Measurements from ENCODE around the gene LEF1. TPM values are rescaled to one million over a fixed set of nuclear protein-coding genes. Genes with fewer than 3 reads are reported as not detected.

LEF1 gene
- total RNA-seq, 1 experiment from 2014 or later: 22.3 TPM

- POLR2A ChIA-PET: no interaction called here
- BruUV-seq (replicated peaks): no TSS peak
- Mint-ChIP-seq H3K4me3 (ENCODE audit: unreplicated experiment) (no peak overlapping the region), H3K9me3 (ENCODE audit: unreplicated experiment) (no peaks in the 10 kb centered on the region), H3K4me1 (ENCODE audit: low read depth, unreplicated experiment) (peaks cover 7% of the 10 kb centered on the region), H3K27me3 (ENCODE audit: insufficient read depth, unreplicated experiment) (no peaks in the 10 kb centered on the region), H3K36me3 (ENCODE audit: insufficient read depth, unreplicated experiment) (no peaks in the 10 kb centered on the region), H3K27ac (ENCODE audit: unreplicated experiment) (no peak overlapping the region)
- DNase-seq: no peak
- H3K36me3 ChIP-seq (ENCODE audit: control insufficient read depth, insufficient read depth, low read length): no peaks in the 10 kb centered on the region
- H3K4me1 ChIP-seq: peaks cover 17% of the 10 kb centered on the region
- intact Hi-C loops (cut with micrococcal nuclease; ENCODE audit: unreplicated experiment): no loop called here
- no peaks in the 10 kb centered on the region for H3K27me3 ChIP-seq (replicated peaks; ENCODE audit: control insufficient read depth, insufficient read depth, low read length)
- H3K9me3 ChIP-seq: no peaks in the 10 kb centered on the region
- H3K4me3 ChIP-seq (ENCODE audit: low read depth, low read length): no peak overlapping the region
- CTCF ChIA-PET: no interaction called here
- no peak for TF ChIP-seq CTCF (IDR thresholded peaks at IDR 0.05; ENCODE audit: insufficient read depth in 1 of 2, low read depth in 1 of 2, low read length in 1 of 2, severe bottlenecking in 1 of 2, unreplicated experiment in 1 of 2)
Measured at GRCh38 chr4:108049406-108049805, 119.3 kb downstream of the LEF1 start.

GRCh38 chr4:108048997-108049396 lies 119.7 kb downstream of the LEF1 start:
- Mint-ChIP-seq H3K36me3 (ENCODE audit: insufficient read depth, unreplicated experiment) (no peaks in the 10 kb centered on the region), H3K9me3 (ENCODE audit: unreplicated experiment) (no peaks in the 10 kb centered on the region)
- BruUV-seq (replicated peaks): no TSS peak

GRCh38 chr4:108048157-108048556 lies 120.6 kb downstream of the LEF1 start:
- no peaks in the 10 kb centered on the region for H3K9me3 Mint-ChIP-seq (ENCODE audit: unreplicated experiment)
- no peaks in the 10 kb centered on the region for H3K27me3 Mint-ChIP-seq (ENCODE audit: insufficient read depth, unreplicated experiment)
- POLR2A ChIA-PET: no interaction called here
- H3K27ac Mint-ChIP-seq (ENCODE audit: unreplicated experiment): no peak overlapping the region
- no peak overlapping the region for H3K4me3 Mint-ChIP-seq (ENCODE audit: unreplicated experiment)
- no peaks in the 10 kb centered on the region for H3K36me3 Mint-ChIP-seq (ENCODE audit: insufficient read depth, unreplicated experiment)
- CTCF ChIA-PET: no interaction called here
- TF ChIP-seq CTCF (IDR thresholded peaks at IDR 0.05; ENCODE audit: insufficient read depth in 1 of 2, low read depth in 1 of 2, low read length in 1 of 2, severe bottlenecking in 1 of 2, unreplicated experiment in 1 of 2): no peak
- no peaks in the 10 kb centered on the region for H3K36me3 ChIP-seq (ENCODE audit: control insufficient read depth, insufficient read depth, low read length)
- intact Hi-C loops (cut with micrococcal nuclease; ENCODE audit: unreplicated experiment): no loop called here
- H3K27me3 ChIP-seq (replicated peaks; ENCODE audit: control insufficient read depth, insufficient read depth, low read length): no peaks in the 10 kb centered on the region
- no TSS peak for BruUV-seq (replicated peaks)
- no peaks in the 10 kb centered on the region for H3K9me3 ChIP-seq
- DNase-seq: no peak
- peaks cover 8% of the 10 kb centered on the region; the same call in 1 of the 2 replicates for H3K4me1 ChIP-seq
- H3K4me1 Mint-ChIP-seq (ENCODE audit: low read depth, unreplicated experiment): peaks cover 6% of the 10 kb centered on the region
- H3K4me3 ChIP-seq (ENCODE audit: low read depth, low read length): no peak overlapping the region

More at GRCh38 chr4:108048997-108049396, 119.7 kb downstream of the LEF1 start:
- ChIA-PET CTCF (no interaction called here), POLR2A (no interaction called here)
- Histone ChIP-seq H3K27me3 (replicated peaks; ENCODE audit: control insufficient read depth, insufficient read depth, low read length) (no peaks in the 10 kb centered on the region), H3K9me3 (no peaks in the 10 kb centered on the region), H3K4me1 (peaks cover 16% of the 10 kb centered on the region), H3K36me3 (ENCODE audit: control insufficient read depth, insufficient read depth, low read length) (no peaks in the 10 kb centered on the region), H3K4me3 (ENCODE audit: low read depth, low read length) (no peak overlapping the region)
- DNase-seq: no peak
- intact Hi-C loops (cut with micrococcal nuclease; ENCODE audit: unreplicated experiment): no loop called here
- no peak overlapping the region for H3K4me3 Mint-ChIP-seq (ENCODE audit: unreplicated experiment)
- H3K27ac Mint-ChIP-seq (ENCODE audit: unreplicated experiment): no peak overlapping the region
- no peak for TF ChIP-seq CTCF (IDR thresholded peaks at IDR 0.05; ENCODE audit: insufficient read depth in 1 of 2, low read depth in 1 of 2, low read length in 1 of 2, severe bottlenecking in 1 of 2, unreplicated experiment in 1 of 2)
- no peaks in the 10 kb centered on the region for H3K27me3 Mint-ChIP-seq (ENCODE audit: insufficient read depth, unreplicated experiment)
- peaks cover 7% of the 10 kb centered on the region for H3K4me1 Mint-ChIP-seq (ENCODE audit: low read depth, unreplicated experiment)
